HG02943 (cell line): ENCODE data around the gene POLN.
"Not testable (repeated sequence)": the region's sequence is repeated elsewhere in the genome, so short reads cannot be mapped to it uniquely, and the experiment has no call there.

Experiments
- ATAC-seq: cut with Tn5 transposase; IDR thresholded peaks from one replicate; pipeline ENCODE4 v1.9.1; 2021; ENCODE audit warnings: mild to moderate bottlenecking, low read depth, moderate library complexity; ENCODE audit not compliant: unreplicated experiment

POLN gene

DNA sequence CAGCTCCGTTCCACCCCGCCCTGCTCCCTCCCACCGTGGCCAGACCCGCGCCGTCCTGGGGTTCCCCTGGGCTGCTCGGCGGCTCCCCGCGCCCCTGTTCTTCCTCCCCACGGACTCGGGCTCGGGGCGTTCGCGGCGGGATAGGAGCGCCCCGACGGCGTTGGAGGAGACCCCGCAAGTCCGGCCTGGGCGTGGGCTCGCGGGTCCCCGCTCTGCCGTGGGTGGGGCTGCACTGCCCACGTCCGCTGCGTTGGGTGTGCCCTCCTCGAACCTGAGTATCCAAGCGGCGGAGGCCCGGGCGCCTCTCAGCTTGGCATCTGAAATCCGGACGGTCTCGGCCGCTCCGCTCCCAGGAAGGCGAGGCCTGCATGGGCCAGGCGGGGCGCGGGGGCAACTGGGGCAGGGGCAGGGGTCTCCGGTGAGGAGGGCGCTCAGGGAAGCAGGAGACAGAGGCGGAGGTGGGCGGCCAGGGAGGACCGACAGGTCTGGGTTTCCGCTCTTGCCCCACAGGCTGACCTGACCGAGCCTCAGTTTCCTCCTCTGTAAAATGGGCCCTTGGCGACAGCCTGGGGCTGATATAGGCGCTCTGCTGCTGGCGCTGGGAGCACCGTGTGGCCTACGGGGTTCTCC lies 194.8 kb downstream of the POLN start:
- no peak for ATAC-seq

DNA sequence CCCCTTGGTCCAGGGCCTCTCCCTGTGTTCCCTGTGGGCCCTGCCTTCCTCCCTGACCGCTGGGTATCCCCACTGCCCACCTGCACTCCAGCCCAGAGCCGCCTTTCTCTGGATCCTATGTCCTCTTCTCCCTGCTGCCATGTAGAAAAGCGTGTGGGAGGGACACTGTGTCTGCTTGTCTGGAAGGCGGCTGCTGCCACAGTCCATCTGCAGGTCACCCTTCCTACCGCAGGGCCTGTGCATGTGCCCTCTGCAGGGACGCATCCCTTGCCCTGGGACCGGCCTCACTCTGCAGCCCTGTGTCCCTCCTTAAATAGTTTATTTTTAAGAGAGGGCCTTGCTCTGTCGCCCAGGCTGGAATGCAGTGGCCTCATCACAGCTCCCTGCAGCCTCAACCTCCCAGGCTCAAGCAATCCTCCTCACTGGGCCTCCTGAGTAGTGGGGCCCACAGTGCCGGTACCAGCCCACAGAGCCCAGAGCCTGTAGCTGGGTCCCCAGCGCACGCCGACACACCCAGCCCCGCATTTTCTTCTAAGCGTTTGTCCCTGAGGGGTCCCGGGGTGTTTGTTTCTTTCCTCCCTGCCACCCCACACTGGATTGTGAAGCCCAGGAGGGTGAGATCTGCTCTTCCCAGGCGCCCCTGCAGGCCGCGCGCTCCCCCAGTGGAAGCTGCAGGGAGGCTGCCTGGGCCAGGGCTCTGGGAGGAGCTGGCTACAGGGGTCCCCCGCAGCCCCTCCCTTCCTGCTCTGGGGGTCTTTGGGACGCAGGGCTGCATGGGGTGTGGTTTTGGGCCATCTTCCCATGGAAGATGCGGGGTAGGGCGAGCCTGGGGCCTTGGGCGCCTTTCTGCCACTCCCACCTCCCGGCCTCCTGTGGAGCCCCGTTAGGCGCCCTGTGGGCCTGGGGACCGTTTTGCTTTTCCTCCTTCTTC lies 195.6 kb downstream of the POLN start:
- no peak for ATAC-seq

DNA sequence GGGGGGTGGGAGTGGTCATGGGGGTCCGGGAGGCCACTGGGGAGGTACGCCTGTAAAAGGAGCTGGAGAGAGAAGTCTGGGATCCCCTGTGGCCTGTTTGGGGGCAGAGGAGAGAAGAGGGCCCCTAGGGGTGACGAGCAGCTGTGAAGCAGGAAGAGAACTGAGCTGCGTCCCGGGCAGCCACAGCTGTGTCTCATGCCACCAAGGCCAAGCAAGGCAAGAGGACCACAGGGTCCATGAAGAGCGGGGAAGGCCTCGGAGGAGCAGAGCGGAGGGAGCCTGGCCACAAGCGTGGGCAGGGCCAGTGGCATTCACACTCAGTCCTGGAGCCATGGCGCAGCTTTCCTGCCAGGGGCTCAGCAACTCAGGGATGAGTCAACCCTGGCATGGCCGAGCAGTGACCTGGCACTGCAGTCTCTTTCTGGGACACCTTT lies 196.4 kb downstream of the POLN start:
- no peak for ATAC-seq

DNA sequence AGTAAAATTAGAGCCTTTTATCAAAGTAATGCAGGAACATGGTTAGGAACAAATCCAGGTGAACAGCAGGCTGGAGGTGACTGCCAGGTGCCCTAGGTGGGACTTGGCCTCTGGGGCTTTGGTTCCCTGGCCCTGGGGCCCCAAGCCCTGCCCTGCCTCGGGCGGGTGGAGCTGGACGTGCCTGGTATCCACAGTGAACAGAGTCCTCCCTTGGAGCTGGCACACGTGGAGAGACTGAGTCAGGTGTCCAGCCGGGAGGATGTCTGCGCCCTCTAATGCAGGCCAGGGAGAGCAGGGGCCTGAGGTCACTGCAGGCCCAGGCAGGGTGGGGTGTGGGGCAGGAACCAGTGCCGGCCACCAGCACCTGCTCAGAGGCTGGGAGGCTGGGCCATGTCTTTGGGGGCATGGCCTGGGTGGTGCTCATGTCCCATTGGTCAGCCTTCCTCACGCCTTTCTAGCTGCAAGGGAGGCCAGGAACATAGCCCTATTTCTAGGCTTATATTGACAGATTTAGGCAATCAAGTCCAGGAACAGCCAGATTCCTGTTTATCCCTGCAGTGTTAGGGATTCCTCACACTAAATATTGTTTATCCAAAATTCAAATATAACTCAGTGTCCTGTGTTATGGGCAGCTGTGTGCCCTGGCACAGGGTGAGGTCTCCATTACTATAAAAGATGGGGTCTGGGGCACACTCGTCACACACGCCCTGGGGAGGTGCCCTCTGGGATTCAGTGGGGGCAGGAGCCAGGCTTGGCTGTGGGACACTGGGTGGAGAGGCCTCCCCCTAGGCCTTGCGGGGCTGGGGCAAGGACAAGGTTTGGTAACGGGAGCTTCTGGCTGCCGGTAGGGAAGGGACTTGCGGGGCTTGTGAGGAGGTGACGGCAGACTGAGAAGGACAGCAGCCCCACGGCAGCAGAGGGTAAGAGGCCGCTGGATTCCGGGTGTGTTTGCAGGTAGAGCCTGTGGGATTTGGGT lies 197.1 kb downstream of the POLN start:
- ATAC-seq: no peak

DNA sequence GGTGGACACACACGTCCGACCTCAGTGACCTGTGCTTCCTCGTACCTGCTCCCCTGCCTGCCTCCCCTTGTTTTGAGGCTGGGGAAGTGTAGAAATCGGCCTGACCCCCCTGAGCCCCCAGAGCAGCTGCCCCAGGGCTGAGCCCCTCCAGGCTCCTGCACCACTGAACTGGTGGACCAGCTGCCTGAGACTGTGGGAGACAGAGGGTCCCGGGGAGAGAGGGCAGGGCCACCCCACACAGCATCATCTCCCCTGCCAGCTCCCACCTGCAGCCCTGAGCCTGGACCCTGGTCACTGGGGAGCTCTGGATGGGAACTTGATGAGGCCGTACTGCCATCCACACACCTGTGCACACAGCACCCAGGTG lies 197.8 kb downstream of the POLN start:
- no peak for ATAC-seq

DNA sequence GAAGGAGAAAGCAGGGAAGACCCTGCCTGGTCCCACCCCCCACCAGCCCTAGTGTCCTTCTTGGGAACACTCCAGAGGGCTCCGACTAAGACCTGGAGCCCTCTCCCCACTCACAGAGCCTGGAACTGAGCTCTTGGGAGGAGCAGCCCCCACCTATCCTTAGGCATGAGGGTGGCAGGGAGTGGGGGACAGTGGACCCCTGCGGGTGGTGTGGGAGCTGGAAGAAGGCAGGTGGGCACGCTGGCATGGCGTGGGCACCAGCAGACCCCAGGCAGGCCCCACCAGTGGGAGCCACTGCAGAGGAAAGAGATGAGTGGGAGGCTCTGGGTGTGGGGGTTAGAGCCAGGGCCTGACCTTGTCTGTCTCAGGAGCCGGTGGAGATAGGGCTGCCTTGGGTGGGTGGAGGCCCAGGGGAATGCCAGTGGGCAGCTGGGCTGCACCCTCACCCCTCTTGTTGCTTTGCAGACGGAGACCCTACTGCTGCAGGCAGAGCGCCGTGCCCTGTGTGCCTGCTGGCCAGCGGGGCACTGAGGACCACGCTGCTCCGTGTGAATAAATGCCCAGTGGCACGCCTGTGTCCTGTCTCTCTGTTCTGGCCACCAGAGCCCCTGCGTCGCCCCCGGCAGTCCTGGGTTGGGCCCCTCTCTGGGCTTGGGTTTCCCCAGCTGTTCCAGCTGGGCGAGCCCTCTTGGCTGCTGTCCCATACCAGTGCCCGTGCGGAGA lies 198.4 kb downstream of the POLN start:
- no peak for ATAC-seq

DNA sequence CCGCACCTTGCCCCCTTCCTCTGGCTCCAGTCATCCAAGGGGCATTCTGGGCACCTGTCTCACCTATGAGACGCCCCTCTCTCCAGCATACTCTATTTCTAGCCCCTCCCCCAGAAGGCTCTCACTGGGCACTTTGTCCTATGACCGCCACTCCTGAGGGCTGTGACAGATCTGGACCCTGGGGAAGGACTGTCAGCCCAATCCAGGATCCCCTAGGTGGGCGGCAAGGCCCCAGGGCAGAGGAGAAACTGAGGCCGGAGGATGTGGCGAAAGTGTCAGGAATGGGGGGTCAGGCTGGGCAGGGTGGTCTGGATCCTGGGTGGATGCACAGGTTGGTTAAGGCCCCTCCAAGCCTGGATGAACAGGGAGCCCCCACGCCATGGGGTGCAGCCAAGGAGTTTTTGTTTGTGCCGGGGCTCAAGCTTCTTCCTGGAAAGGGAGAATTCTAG lies 198.9 kb downstream of the POLN start:
- no peak for ATAC-seq

DNA sequence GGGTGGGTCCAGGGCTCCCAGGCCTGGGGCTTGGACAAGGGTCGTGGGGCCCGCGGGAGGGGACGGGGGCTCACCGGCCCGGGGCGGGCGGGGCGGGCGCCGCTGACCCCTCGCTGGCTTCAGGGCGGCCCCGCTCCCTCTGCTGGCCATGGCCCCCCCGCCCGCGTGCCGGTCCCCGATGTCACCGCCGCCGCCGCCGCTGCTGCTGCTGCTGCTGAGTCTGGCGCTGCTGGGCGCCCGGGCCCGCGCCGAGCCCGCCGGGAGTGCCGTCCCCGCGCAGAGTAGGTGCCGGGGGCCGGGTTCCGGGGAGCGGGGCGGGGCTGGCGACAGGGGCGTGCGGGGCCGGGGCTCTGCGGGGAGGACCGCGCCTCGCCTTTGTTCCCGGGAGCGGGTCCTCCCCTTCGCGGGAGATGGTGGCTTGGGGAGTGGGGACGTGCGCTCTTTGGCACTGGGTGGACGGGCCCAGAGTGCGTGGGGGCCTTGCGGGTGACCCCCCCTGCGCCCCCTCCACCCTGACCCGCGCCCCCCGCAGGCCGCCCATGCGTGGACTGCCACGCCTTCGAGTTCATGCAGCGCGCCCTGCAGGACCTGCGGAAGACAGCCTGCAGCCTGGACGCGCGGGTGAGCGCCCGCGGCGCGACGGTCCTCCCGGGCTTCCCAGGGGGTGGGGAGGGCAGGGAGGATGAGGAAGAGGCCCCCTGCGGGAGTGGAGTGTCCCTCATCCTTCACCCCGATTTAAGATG lies 199.5 kb downstream of the POLN start:
- no peak for ATAC-seq

DNA sequence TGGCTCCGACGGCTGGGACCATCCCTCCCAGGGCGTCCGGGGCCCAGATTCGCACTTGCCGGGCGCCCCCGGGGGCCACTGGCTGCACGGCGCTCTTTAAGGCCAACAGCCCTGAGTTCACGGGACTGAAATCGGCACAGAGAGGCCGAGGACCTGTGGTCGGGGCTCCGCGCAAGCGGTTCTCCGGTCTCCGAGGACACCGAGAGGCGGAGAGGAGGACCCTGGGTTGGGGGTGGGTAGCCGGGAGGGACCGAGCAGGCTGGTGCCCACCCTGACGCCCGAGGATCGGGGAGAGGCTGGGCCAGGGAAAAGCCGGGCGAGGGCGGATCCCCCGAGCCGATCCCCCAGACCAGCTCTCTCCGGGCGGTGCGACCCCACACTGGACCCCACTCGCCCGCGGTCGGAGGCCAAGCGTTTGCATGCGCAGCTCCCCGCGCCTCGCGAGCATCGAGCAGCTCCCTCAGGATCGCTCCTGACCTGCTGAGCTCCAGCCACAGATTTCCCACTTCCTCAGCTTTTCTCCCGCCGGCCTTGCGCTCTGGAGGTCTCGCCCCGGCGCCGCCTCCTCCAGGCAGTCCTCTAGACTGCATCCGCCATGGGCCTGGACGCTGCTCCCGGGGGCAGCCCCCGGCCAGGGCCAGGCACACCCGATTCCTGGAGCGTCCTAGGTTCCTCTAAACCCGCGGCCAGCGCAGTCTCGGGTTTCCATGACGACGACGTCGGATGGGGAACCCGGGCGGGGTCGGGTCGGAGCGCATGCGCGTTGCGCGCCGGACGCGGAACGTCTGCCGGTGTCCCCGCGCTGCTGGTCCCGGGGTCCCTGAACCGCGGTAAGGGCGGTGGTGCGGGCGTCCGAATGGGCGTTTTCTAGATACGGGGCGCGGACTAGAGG lies 200.4 kb downstream of the POLN start:
- ATAC-seq: no peak

DNA sequence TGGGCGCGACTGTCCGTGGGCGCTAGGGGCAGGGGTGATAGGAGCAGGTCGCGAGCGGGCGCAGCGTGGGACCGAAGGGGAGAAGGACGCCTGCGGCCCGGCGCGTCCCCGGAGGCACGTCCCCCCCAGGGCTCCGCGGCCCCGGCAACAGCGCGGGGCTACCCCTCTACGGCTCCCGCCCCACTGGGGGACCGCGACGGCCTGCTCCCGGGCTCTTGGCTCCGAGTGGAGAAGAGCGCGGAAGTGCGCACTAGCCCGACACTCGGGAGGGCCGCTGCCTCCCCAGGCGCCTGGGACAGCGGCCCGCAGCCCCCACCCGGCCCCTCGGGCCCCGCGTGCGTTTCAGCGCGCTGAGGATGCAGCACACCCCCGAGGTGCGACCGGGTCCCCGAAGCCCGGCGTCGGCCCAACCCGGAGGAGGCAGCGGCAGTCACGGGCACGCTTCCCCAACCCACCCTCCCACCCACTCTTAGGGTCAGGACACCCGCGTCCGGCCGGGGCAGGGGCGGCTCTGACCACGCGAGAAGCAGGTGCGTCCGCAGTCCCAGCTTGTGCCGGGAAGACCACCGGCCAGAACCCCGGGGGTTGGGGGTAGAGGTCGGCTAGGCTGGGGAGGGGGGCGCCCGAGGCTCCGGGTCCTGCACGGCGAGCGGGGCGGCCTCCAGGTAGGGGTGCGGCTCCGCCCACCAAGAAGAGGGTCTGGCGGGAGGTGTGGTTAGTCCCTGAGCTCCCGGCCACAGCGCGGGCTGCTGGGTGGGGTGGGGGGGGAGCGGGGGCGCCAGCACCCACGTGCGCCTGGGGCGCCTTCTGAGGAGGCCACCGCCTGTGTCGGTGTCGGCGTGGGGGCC lies 201.3 kb downstream of the POLN start:
- no peak for ATAC-seq

DNA sequence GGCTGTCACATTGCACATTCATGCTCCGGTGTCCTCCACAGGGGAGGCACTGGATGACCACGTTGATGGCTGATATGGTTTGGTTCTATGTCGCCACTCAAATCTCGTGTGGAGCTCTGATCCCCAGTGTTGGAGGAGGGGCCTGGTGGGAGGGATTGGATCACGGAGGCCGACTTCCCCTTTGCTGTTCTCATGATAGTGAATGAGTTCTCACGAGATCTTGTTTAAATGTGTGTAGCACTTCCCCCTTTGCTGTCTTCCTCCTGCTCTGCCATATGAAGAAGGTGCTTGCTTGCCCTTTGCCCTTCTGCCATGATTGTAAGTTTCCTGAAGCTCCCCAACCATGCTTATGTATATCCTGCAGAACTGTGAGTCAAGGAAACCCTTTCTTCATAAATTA lies 205.1 kb downstream of the POLN start:
- no peak for ATAC-seq

DNA sequence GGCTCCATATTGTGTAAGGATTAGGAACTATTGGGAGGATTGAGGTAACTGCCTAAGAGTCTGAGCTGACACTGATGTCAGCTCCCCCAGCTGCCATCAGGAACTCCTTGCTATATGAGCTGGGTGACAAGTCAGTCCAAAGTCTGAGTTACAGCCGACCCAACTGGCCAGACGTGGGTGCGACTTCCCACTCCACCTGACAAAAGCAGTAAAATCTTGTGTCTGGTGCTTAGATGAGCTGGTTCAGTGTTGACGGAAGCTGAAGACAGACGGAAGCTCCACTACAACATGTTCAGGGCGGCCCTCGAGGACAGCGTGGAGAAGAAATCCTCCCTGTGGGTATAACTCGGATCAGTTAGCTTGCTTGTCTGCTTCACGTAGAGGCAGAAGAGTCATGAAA lies 205.6 kb downstream of the POLN start:
- ATAC-seq: no peak

DNA sequence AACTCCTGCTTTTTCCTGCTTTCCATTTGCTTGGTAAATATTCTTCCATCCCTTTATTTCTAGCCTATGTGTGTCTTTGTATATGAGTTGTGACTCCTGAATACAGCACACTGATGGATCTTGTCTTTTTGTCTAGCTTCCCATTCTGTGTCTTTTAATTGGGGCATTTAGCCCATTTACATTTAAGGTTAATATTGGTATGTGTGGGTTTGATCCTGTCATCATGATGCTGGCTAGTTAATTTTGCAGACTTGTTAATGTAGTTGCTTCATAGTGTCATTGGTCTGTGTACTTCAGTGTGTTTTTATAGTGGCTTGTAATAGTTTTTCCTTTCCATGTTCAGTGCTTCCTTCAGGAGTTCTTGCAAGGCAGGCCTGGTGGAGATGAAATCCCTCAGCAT lies 210.8 kb downstream of the POLN start:
- ATAC-seq: not testable (repeated sequence)

DNA sequence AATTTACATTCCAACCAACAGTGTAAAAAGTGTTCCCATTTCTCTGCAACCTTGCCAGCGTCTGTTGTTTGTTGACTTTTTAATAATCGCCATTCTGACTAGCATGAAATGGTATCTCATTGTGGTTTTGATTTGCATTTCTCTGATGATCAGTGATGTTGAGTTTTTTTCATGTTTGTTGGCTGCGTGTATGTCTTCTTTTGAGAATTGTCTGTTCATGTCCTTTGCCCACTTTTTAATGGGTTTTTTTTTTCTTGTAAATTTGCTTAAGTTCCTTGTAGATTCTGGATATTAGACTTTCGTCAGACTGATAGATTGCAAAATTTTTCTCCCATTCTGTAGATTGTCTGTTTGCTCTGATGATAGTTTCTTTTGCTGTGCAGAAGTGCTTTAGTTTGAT lies 214.8 kb downstream of the POLN start:
- ATAC-seq: not testable (repeated sequence)

DNA sequence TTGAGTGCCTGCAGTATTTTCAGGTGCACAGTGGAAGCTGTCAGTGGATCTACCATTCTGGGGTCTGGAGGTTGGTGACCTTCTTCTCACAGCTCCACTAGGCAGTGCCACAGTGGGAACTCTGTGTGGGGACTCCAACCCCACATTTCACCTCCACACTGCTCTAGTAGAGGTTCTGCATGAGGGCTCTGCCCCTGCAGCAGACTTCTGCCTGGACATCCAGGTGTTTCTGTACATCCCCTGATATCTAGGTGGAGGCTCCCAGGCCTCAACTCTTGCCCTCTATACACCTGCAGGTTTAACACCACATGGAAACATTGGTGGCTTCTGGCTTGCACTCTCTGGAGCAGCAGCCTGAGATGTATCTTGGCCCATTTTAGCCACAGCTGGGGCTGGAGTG lies 216.1 kb downstream of the POLN start:
- no peak for ATAC-seq

DNA sequence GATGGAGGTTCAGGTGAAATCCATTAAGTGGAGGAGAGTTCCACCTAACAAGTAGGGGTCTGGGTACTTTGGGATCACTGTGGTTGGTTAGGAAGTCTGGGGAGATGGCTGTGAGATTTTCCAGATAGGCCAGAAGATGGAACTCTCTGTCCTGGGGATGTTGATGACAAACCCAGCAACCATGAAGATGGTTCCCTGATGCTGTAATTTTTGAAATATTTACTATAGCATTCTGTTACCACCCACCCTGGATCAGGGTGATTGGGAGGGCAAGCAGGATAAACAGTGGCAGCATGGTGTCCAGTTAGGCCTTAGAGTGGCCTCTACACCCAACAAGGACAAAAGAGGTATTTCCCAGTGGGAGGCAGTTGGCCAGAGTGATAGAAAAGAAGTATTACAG lies 217.2 kb downstream of the POLN start:
- no peak for ATAC-seq
